ENCODE measurements around the gene CCDC89.
A peak's percentile ranks its signal among the peaks of the same experiment; 100 is the strongest.
"Not testable (repeated sequence)": the region's sequence is repeated elsewhere in the genome, so short reads cannot be mapped to it uniquely, and the experiment has no call there.

CCDC89 gene

DNA sequence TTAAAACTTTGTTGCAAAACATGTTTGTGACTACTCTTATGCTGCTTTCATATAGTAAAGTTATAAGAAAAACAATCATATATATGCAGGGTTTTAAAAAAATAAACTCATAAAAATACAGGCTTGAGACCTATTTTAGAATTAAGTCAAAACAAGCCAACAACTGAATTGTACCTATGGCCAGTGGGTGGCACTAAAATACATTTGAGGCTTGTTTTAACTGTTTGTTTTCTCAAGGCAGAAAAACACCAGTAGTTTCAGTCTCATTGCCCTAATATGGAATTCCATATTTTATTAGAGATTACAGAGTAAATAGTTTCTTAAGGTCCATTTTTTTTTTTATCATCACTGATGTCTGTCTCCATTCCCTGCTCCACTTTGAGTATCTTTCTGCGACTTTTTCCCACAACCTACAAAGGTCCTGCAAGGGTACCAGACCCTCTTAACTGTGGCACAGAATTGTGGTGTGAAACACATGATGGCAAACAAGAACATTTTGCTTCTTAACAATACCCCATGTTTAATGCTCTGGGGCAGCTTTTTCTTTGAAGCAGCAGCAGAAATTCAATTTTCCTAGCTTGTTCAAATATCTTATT is 8.5 kb upstream of the CCDC89 start:
- DNase-seq (ENCODE audit: low read depth in 4 of 4, low spot score in 1 of 4), result no peak

GRCh38 chr11:85685125-85685819 is 723 bp downstream of the CCDC89 start:
- no peak for DNase-seq (ENCODE audit: low read depth in 4 of 4, low spot score in 1 of 4)

GRCh38 chr11:85682330-85683305 is 3.4 kb downstream of the CCDC89 start:
- peak; percentile 42 to 61 (median 58) for DNase-seq (ENCODE audit: low read depth in 4 of 4, low spot score in 1 of 4)

DNA sequence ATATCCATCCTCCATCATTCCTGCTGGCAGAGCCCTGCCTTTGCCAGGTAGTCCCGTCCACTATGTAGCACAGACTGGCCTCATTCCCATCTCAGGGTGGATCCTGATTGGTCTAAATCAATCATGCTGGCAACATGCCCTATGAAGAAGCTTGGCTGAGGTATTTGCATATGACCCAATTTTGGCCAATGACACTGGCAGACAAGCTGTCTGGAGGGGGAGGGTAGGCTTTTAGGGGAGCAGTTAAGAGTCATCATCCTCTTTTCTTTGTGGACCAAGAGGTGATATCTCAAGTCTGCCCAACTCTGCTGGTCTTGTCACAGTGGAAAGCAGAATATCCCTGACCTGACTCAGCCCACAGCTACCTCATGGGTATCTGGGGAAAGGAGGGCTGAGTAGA is 5.1 kb downstream of the CCDC89 start:
- DNase-seq (ENCODE audit: low read depth in 4 of 4, low spot score in 1 of 4), result no peak

DNA sequence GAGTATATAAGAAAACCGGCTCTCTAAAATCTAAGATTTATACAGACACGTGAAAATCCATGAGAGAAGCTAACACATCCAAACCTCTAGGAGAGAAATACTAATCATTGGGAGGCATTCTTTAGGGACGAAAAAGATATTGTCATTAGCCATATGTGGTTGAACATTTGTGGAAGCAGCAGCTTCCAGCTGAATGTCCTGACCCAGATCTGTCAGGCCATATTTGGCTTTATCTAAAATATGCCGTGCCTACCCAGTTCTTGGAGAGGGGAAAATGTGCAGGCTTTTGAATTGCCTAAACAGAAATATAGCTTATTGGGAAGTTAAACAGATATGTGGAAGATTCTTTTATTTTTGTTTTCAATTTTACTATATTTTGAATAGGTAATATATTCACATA is 6.4 kb downstream of the CCDC89 start:
- no peak for DNase-seq (ENCODE audit: low read depth in 4 of 4, low spot score in 1 of 4)

DNA sequence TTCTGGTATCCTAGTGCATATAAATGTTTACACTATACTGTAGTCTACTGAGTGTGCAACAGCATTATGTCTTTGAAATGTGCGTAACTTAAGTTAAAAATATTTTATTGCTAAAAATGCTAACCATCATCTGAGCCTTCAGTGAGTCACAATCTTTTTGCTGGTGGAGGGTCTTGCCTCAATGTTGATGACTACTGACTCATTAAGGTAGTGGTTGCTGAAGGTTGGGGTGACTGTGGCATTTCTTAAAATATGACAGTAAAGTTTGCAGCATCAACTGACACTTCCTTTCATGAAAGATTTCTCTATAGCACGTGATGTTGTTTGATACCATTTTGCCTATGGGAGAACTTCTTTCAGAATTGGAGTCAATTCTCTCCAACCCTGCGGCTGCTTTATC is 12.6 kb downstream of the CCDC89 start:
- no peak for DNase-seq (ENCODE audit: low read depth in 4 of 4, low spot score in 1 of 4)

DNA sequence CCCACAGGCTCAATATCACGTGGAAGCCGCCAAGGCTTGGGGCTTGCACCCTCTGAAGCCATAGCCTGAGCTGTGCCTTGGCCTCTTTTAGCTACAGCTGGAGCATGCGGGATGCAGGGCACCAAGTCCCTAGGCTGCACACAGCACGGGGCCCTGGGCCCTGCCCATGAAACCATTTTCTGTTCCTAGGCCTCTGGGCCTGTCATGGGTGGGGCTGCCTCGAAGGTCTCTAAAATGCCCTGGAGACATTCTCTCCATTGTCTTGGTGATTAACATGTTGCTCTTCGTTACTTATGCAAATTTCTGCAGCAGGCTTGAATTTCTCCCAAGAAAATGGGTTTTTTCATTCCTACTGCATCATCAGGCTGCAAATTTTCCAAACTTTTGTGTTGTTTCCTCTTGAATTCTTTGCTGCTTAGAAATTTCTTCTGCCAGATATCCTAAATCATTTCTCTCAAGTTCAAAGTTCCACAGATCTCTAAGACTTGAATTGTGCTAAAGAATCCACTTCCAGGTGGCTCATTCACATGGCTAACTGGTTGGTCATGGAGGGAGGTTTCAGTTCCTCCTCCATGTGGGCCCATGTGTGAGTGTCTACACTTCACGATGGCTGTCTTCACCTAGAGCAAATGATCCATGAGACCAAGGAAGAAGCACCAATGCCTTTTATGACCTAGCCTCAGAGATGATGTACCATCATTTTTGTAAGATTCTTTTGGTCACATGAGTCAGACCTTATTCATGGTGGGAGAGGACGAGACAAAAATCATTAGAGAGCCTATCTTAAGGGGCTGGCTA is 13.7 kb downstream of the CCDC89 start:
- DNase-seq (ENCODE audit: low read depth in 4 of 4, low spot score in 1 of 4), result no peak

DNA sequence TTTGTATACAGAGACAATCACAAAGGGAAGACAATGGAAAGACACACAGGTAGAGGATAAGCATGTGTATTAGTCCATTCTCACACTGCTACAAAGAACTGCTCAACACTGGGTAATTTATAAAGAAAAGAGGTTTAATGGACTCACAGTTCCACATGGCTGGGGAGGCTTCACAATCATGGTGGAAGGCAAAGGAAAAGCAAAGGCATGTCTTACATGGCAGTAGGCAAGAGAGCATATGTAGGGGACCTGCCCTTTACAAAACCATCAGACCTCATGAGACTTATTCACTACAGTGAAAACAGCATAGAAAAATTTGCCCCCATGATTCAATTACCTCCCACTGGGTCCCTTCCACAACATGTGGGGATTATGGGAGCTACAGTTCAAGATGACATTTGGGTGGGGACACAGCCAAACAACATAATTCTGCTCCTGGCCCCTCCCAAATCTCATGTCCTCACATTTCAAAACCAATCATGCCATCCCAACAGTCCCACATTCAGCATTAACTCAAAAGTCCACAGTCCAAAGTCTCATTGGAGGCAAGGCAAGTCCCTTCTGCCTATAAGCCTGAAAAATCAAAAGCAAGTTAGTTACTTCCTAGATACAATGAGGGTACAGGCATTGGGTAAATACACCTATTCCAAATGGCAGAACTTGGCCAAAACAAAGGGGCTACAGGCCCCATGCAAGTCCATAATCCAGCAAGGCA is 14.9 kb downstream of the CCDC89 start:
- not testable (repeated sequence) for DNase-seq (ENCODE audit: low read depth in 4 of 4, low spot score in 1 of 4)

- DNase-seq (ENCODE audit: low read depth in 4 of 4, low spot score in 1 of 4), result no peak
Measured at GRCh38 chr11:85668157-85668556, 17.8 kb downstream of the CCDC89 start.

GRCh38 chr11:85666687-85667086 is 19.3 kb downstream of the CCDC89 start:
- no peak for DNase-seq (ENCODE audit: low read depth in 4 of 4, low spot score in 1 of 4)

GRCh38 chr11:85665733-85666132 is 20.3 kb downstream of the CCDC89 start:
- no peak for DNase-seq (ENCODE audit: low read depth in 4 of 4, low spot score in 1 of 4)

DNA sequence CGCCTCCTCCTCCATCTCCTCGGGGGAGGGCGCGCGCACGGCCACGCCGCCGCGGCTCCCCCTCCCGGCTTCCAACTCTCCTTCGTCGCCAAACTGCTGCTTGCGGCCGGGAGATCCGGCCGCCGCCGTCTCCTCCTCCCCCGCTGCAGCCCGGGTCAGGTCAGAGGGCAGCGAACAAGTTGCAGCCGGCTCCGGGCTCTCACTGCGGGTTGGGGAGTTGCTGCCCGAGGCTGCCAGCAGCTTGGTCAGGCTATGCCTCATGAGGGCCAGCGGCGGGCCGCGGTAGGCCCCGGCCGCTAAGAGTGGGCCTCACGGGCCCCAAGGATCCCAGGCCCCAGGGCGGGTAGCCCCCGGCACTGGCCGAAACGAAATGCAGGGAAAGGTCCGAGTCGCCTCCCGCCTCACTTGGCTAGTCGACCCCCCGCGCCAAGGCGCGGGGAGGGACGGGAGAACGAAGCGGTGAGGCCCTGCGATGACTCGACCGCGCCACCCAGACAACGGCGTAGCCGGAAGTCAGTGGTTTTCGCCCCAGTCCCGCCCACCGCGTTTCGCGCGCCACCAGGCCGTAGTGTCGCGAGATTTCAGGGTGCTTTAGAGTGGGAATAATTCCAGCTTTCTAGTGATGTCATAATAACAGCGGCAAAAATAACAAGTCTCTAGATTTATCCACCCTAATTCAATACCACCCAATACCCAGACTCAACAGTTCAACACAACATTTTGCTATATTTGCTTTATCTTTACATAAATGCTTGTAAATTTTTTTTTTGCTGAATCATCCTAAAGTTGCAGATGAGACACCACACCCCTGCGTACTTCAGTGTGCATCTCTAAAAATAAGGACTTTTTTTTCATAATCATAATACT is 21.1 kb downstream of the CCDC89 start, which contains the start of gene CREBZF:
TSS of gene CREBZF (minus strand) at position 515 of the 867 bp plus-strand sequence. CDS start at position 261, 254 bp downstream.
- DNase-seq (ENCODE audit: low read depth in 4 of 4, low spot score in 1 of 4), result peak; percentile 87 to 93 (median 90)

DNA sequence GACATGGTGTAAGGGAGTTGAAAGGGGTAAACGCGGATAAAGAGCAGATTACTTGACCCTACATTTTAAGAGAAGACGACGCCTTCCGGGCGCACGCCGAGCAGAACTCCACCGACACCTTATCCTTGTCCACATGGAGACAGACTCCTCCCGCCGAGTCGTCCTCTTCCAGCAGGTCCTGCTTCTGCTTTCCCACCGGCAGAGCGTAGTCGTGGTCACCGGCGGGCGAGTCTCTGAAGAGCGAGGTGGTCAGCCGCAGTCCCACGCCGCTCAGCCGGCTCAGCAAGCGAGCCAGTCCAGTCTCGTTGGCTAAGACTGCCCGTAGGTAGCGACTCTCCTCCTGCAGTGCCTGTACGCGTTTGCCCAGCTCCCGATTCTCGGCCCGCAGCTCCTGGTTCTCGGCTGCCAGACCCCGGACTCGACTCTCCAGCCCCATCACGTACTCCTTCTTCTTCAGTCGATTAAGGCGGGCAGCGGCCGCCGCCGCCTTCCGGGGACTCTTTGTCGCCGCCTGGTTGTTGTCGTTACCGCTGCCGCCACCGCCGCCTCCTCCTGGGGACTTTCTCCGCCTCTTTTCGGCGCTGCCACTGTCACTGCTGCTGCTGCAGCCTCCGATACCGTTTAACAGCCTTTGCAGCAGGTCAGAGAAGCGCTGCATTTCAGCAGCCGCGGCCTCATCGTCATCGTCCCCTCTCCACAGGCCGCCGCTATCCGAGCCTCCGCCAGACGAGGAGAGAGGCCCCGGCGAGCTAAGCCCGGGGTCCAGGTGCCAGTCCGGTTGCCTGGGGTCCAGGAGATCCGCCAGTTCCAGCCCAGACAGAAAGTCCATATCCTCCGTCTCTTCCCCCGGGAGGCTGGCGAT is 22.0 kb downstream of the CCDC89 start:
- peak; percentile 60 to 75 (median 72) for DNase-seq (ENCODE audit: low read depth in 4 of 4, low spot score in 1 of 4)

GRCh38 chr11:85663080-85663752 is 22.8 kb downstream of the CCDC89 start:
- DNase-seq (ENCODE audit: low read depth in 4 of 4, low spot score in 1 of 4), result no peak

DNA sequence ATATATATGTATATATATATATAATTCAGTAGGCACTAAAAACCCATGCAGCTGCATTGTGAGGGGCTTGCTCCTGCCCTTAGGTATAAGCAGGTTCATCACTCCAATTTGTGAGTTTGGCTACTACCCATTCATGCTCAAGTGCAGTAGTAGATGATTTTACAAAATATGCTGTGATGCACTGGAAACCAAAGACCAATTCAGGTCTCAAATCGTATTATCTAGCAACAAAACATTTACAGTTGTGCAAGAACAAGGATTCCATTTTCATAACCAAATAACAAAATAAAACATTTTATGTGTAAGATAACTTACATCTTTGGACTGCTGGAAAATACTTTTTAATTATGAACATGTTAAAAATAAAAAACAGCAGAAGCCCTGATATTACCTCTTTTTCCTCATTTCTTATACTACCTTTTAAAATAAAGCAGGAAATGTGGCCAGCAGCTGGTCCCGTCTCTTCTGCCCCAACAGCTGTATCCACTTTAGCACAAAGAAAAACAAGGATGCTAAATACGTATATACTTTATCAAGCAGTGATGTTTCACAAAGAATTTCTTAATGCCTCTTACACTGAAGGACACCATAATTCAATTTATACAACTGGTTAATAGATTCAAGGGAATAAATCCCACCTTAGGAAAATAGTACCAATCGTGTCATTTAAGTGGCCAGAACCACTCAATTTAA is 23.9 kb downstream of the CCDC89 start:
- DNase-seq (ENCODE audit: low read depth in 4 of 4, low spot score in 1 of 4), result no peak

DNA sequence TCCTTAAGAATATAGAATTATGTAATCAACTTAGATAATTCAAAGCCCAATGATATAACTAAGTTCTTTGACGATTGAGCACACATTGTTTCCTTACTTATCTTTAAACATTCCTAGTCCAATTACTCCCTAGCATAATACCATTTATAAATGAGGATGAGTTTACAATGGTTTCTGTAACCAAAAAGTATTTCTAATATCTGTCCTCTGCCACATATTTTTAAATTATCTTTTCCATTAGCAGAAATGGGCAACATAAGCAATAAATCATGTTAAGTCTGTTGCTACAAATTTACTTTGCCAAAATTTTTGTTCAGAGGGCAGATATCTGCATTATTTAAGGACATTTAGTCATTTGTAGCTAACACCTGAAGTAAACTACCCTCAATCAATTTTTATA is 27.8 kb downstream of the CCDC89 start:
- DNase-seq (ENCODE audit: low read depth in 4 of 4, low spot score in 1 of 4), result no peak

DNA sequence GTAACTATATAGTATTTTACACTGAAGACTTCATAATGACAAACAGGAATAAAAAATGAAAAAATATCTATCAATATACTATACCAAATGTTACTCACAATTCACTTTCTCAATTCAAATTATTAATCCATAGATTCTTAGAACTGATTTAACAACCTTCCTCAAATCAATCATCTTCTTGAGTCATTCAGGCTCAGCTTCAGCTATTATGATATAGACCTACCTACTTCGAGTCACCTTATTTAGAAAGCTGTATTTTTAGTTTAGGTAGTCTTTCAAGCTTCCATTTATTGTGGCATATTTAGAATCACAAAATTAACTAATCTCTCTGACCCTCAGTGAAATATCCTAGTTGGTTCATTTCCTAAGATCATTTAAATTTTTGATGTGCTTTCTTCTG is 29.2 kb downstream of the CCDC89 start:
- DNase-seq (ENCODE audit: low read depth in 4 of 4, low spot score in 1 of 4), result no peak
